Mammary epithelial cell (primary cell): ENCODE data around the gene SIGLEC10.
"Not testable (repeated sequence)": the region's sequence is repeated elsewhere in the genome, so short reads cannot be mapped to it uniquely, and the experiment has no call there.

Experiments used
- CTCF ChIP-seq, 2 donors: IDR thresholded peaks in 1 of 2; conservative IDR thresholded peaks in 1 of 2; 2 replicates each; pipeline ENCODE4 v1.5.1; 2011 to 2012; ENCODE audit warnings: inconsistent platforms in 2 of 2, low read length in 2 of 2, mild to moderate bottlenecking in 2 of 2, control low read depth in 1 of 2, low read depth in 1 of 2; ENCODE audit not compliant: insufficient read depth in 1 of 2; ENCODE audit errors: extremely low read depth in 1 of 2
- EZH2 ChIP-seq: IDR thresholded peaks from 2 replicates; pipeline ENCODE4 v1.6.1; 2012; ENCODE audit warnings: low read length, inconsistent platforms, borderline replicate concordance

- TF ChIP-seq CTCF (conservative IDR thresholded peaks at IDR 0.05 in 1 of 2, IDR thresholded peaks at IDR 0.05 in 1 of 2; ENCODE audit: extremely low read depth in 1 of 2, insufficient read depth in 1 of 2, low read depth in 1 of 2, low read length in 2 of 2); EZH2: not testable (repeated sequence)
Measured at GRCh38 chr19:51416422-51416821, 1.0 kb downstream of the SIGLEC10 start.
